Liver (tissue), 9 donors: ENCODE data around the gene PDE4D. TPM values are rescaled to one million over a fixed set of nuclear protein-coding genes. Genes with fewer than 3 reads are reported as not detected.

Experiments
- DNase-seq: peaks from one replicate; pipeline ENCODE4 v3.0.0-alpha.2; 2017; ENCODE audit warnings: low spot score
- H3K27ac ChIP-seq, 2 donors: one replicate each; pipeline ENCODE4 v1.7.0; 2013; ENCODE audit warnings: inconsistent platforms in 2 of 2, low read length in 2 of 2, control low read depth in 1 of 2, low read depth in 1 of 2, mild to moderate bottlenecking in 1 of 2
- H3K27me3 ChIP-seq, 4 donors: one replicate each; pipeline versions ENCODE4 v1.6.1 to v1.7.0; 2013; ENCODE audit warnings: low read length in 3 of 4, inconsistent platforms in 1 of 4, mild to moderate bottlenecking in 1 of 4, moderate library complexity in 1 of 4; ENCODE audit not compliant: control insufficient read depth in 4 of 4, insufficient read depth in 4 of 4
- H3K36me3 ChIP-seq, 4 donors: one replicate each; pipeline versions ENCODE4 v1.6.1 to v1.7.0; 2013; ENCODE audit warnings: low read length in 3 of 4, mild to moderate bottlenecking in 3 of 4, low read depth in 1 of 4, moderate library complexity in 1 of 4; ENCODE audit not compliant: control insufficient read depth in 4 of 4, insufficient read depth in 3 of 4
- H3K4me1 ChIP-seq, 4 donors: one replicate each; pipeline versions ENCODE4 v1.6.1 to v1.7.0; 2013; ENCODE audit warnings: low read length in 3 of 4, mild to moderate bottlenecking in 3 of 4, moderate library complexity in 1 of 4; ENCODE audit not compliant: control insufficient read depth in 4 of 4, insufficient read depth in 4 of 4
- H3K4me3 ChIP-seq, 3 donors: one replicate each; pipeline versions ENCODE4 v1.6.1 to v1.7.0; 2013; ENCODE audit warnings: low read length in 3 of 3, control low read depth in 1 of 3, low read depth in 1 of 3, mild to moderate bottlenecking in 1 of 3
- H3K9ac ChIP-seq, 2 donors: one replicate each; pipeline ENCODE4 v1.7.0; 2013; ENCODE audit warnings: low read length in 2 of 2, mild to moderate bottlenecking in 2 of 2, moderate library complexity in 2 of 2, control low read depth in 1 of 2, low read depth in 1 of 2
- H3K9me3 ChIP-seq, 4 donors: one replicate each; pipeline versions ENCODE4 v1.6.1 to v1.7.0; 2013; ENCODE audit warnings: low read length in 3 of 4; ENCODE audit not compliant: control insufficient read depth in 4 of 4
- EGR1 ChIP-seq, 2 donors: IDR thresholded peaks; 2 replicates each; pipeline ENCODE4 v1.6.1; 2016 to 2018; ENCODE audit warnings: antibody characterized with exemption in 2 of 2, low read depth in 2 of 2
- FOXA1 ChIP-seq: IDR thresholded peaks from 2 replicates; pipeline ENCODE4 v1.6.1; 2016; ENCODE audit warnings: antibody characterized with exemption
- FOXA2 ChIP-seq: IDR thresholded peaks from 2 replicates; pipeline ENCODE4 v1.6.1; 2016; ENCODE audit warnings: antibody characterized with exemption
- GABPA ChIP-seq, 2 donors: IDR thresholded peaks in 1 of 2; conservative IDR thresholded peaks in 1 of 2; 2 replicates each; pipeline ENCODE4 v1.6.1; 2016; ENCODE audit warnings: antibody characterized with exemption in 2 of 2, mild to moderate bottlenecking in 1 of 2, moderate library complexity in 1 of 2
- HNF4A ChIP-seq, 2 donors: conservative IDR thresholded peaks; 2 replicates each; pipeline ENCODE4 v1.6.1; 2016; ENCODE audit warnings: antibody characterized with exemption in 2 of 2, mild to moderate bottlenecking in 2 of 2
- HNF4G ChIP-seq: IDR thresholded peaks from 2 replicates; pipeline ENCODE4 v1.6.1; 2016; ENCODE audit warnings: antibody characterized with exemption
- JUND ChIP-seq, 2 donors: IDR thresholded peaks; 2 replicates each; pipeline ENCODE4 v1.6.1; 2016; ENCODE audit warnings: antibody characterized with exemption in 2 of 2
- NR2F2 ChIP-seq: IDR thresholded peaks from 2 replicates; pipeline ENCODE4 v1.6.1; 2016; ENCODE audit warnings: antibody characterized with exemption
- RAD21 ChIP-seq, 2 donors: IDR thresholded peaks; 2 replicates each; pipeline ENCODE4 v1.6.1; 2016; ENCODE audit warnings: antibody characterized with exemption in 2 of 2, mild to moderate bottlenecking in 2 of 2
- RXRA ChIP-seq, 2 donors: IDR thresholded peaks; 2 replicates each; pipeline ENCODE4 v1.6.1; 2017 to 2018; ENCODE audit warnings: antibody characterized with exemption in 2 of 2, mild to moderate bottlenecking in 1 of 2
- SP1 ChIP-seq: IDR thresholded peaks from 2 replicates; pipeline ENCODE4 v1.6.1; 2018; ENCODE audit warnings: antibody characterized with exemption, mild to moderate bottlenecking
- TAF1 ChIP-seq: conservative IDR thresholded peaks from 2 replicates; pipeline ENCODE4 v1.6.1; 2016; ENCODE audit warnings: antibody characterized with exemption, mild to moderate bottlenecking
- YY1 ChIP-seq: IDR thresholded peaks from 2 replicates; pipeline ENCODE4 v1.6.1; 2016; ENCODE audit warnings: antibody characterized with exemption, mild to moderate bottlenecking
- WGBS: extraction: QIAGEN DNeasy Blood & Tissue Kit; methylation state at CpG from one replicate; pipeline ENCODE4 v1.1.7; 2013; 5-methylcytosine and 5-hydroxymethylcytosine counted together
- polyA plus RNA-seq, 2 donors: library from polyadenylated mRNA; stranded (reverse) in 1 of 2; unstranded in 1 of 2; fragments of 200-250 nt in 1 of 2; fragments of >200 nt in 1 of 2; fragmentation: Nextera tagmentation in 1 of 2; extraction: Ambion mirVana in 1 of 2; gene quantifications; one replicate each; pipeline versions ENCODE4 v1.2.1 to v1.2.3, GENCODE V29; 2013 to 2015
- total RNA-seq, 2 donors: library from RNA; depleted of rRNA; stranded (reverse); fragments of >200 nt; gene quantifications; one replicate each; pipeline ENCODE4 v1.2.3, GENCODE V29; 2014
- TF ChIP-seq, protein P1 (sequence below): IDR thresholded peaks from 2 replicates; pipeline ENCODE4 v1.6.1; 2016; ENCODE audit warnings: antibody characterized with exemption, mild to moderate bottlenecking
- TF ChIP-seq, protein P2 (sequence below): fragments of 150-350 bp; IDR thresholded peaks from 2 replicates; pipeline ENCODE4 v1.5.1; 2017; ENCODE audit warnings: improper control_type of control experiment, low read depth, low read length; ENCODE audit not compliant: missing input control
- TF ChIP-seq, protein P3 (sequence below): IDR thresholded peaks from 2 replicates; pipeline ENCODE4 v1.6.1; 2016; ENCODE audit warnings: antibody characterized with exemption
- TF ChIP-seq, protein P4 (sequence below): IDR thresholded peaks from 2 replicates; pipeline ENCODE4 v1.6.1; 2016; ENCODE audit warnings: antibody characterized with exemption
- TF ChIP-seq, protein P5 (sequence below): IDR thresholded peaks from 2 replicates; pipeline ENCODE4 v1.6.1; 2016; ENCODE audit warnings: antibody characterized with exemption
- donor health status: healthy.
- donor health status: healthy.
- donor health status: healthy.
- donor health status: healthy.
- donor health status: healthy.

Gene PDE4D
- total and polyA plus RNA-seq, 4 donors: 0.67 to 11.9 (median 6.5) TPM

DNA sequence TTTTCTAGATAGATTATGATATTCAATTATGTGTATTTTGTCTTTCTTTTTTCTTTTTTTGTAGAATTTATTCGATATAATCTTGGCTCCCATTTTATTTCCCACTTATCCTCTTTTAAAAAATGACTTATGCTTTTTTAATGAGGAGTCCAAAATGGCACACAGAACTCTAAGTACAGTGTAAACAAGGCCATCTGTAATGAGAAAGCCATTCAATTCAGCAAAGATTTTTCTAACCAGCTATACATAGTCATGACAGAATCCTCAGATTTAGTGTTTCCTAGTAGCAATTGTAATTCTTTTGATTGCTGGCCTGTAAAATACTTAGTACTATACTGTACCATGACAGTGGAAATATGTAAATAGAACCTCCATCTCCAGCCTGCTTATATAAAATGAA is 659.3 kb downstream of the PDE4D start:
- 89% methylated on average over 1 of the region's 1 CpG for WGBS
- H3K4me3 ChIP-seq: no peak overlapping the region
- TF ChIP-seq FOXA2: no peak
- TF ChIP-seq, protein P1, sequence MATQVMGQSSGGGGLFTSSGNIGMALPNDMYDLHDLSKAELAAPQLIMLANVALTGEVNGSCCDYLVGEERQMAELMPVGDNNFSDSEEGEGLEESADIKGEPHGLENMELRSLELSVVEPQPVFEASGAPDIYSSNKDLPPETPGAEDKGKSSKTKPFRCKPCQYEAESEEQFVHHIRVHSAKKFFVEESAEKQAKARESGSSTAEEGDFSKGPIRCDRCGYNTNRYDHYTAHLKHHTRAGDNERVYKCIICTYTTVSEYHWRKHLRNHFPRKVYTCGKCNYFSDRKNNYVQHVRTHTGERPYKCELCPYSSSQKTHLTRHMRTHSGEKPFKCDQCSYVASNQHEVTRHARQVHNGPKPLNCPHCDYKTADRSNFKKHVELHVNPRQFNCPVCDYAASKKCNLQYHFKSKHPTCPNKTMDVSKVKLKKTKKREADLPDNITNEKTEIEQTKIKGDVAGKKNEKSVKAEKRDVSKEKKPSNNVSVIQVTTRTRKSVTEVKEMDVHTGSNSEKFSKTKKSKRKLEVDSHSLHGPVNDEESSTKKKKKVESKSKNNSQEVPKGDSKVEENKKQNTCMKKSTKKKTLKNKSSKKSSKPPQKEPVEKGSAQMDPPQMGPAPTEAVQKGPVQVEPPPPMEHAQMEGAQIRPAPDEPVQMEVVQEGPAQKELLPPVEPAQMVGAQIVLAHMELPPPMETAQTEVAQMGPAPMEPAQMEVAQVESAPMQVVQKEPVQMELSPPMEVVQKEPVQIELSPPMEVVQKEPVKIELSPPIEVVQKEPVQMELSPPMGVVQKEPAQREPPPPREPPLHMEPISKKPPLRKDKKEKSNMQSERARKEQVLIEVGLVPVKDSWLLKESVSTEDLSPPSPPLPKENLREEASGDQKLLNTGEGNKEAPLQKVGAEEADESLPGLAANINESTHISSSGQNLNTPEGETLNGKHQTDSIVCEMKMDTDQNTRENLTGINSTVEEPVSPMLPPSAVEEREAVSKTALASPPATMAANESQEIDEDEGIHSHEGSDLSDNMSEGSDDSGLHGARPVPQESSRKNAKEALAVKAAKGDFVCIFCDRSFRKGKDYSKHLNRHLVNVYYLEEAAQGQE: no peak
- no peak for TF ChIP-seq HNF4G
- TF ChIP-seq YY1: no peak
- no peak for TF ChIP-seq GABPA (IDR thresholded peaks at IDR 0.05 in 1 of 2, conservative IDR thresholded peaks at IDR 0.05 in 1 of 2)
- no peak for TF ChIP-seq FOXA1
- TF ChIP-seq, protein P2, sequence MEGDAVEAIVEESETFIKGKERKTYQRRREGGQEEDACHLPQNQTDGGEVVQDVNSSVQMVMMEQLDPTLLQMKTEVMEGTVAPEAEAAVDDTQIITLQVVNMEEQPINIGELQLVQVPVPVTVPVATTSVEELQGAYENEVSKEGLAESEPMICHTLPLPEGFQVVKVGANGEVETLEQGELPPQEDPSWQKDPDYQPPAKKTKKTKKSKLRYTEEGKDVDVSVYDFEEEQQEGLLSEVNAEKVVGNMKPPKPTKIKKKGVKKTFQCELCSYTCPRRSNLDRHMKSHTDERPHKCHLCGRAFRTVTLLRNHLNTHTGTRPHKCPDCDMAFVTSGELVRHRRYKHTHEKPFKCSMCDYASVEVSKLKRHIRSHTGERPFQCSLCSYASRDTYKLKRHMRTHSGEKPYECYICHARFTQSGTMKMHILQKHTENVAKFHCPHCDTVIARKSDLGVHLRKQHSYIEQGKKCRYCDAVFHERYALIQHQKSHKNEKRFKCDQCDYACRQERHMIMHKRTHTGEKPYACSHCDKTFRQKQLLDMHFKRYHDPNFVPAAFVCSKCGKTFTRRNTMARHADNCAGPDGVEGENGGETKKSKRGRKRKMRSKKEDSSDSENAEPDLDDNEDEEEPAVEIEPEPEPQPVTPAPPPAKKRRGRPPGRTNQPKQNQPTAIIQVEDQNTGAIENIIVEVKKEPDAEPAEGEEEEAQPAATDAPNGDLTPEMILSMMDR: no peak
- TF ChIP-seq, protein P3, sequence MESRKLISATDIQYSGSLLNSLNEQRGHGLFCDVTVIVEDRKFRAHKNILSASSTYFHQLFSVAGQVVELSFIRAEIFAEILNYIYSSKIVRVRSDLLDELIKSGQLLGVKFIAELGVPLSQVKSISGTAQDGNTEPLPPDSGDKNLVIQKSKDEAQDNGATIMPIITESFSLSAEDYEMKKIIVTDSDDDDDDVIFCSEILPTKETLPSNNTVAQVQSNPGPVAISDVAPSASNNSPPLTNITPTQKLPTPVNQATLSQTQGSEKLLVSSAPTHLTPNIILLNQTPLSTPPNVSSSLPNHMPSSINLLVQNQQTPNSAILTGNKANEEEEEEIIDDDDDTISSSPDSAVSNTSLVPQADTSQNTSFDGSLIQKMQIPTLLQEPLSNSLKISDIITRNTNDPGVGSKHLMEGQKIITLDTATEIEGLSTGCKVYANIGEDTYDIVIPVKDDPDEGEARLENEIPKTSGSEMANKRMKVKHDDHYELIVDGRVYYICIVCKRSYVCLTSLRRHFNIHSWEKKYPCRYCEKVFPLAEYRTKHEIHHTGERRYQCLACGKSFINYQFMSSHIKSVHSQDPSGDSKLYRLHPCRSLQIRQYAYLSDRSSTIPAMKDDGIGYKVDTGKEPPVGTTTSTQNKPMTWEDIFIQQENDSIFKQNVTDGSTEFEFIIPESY: no peak
- no peak for TF ChIP-seq NR2F2
- no peak for TF ChIP-seq EGR1 (IDR thresholded peaks at IDR 0.05; ENCODE audit: low read depth in 2 of 2)
- no peak for TF ChIP-seq SP1
- no peak for TF ChIP-seq HNF4A (conservative IDR thresholded peaks at IDR 0.05)
- no peak for TF ChIP-seq JUND (IDR thresholded peaks at IDR 0.05)
- no peak for TF ChIP-seq RAD21 (IDR thresholded peaks at IDR 0.05)
- TF ChIP-seq RXRA (IDR thresholded peaks at IDR 0.05): no peak
- TF ChIP-seq, protein P4, sequence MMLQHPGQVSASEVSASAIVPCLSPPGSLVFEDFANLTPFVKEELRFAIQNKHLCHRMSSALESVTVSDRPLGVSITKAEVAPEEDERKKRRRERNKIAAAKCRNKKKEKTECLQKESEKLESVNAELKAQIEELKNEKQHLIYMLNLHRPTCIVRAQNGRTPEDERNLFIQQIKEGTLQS: no peak
- TF ChIP-seq, protein P5, sequence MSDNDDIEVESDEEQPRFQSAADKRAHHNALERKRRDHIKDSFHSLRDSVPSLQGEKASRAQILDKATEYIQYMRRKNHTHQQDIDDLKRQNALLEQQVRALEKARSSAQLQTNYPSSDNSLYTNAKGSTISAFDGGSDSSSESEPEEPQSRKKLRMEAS: no peak
- no peak for TF ChIP-seq TAF1
- no peak for DNase-seq
- H3K9me3 ChIP-seq: no peaks in the 10 kb centered on the region
- H3K9ac ChIP-seq: no peak overlapping the region
- no peak overlapping the region for H3K27ac ChIP-seq
- H3K4me1 ChIP-seq: no peaks in the 10 kb centered on the region
- no peaks in the 10 kb centered on the region for H3K36me3 ChIP-seq
- no peaks in the 10 kb centered on the region for H3K27me3 ChIP-seq
